Activated CD4-positive, alpha-beta T cell treated with anti-CD3 and anti-CD28 coated beads, Interleukin-2, amount 10 ng/mL, durations not matched to agents 24 days and 14 days (primary cell): ENCODE results near the gene SLC9A4. TPM values are rescaled to one million over a fixed set of nuclear protein-coding genes. Genes with fewer than 3 reads are reported as not detected.
"Not testable (repeated sequence)": the region's sequence is repeated elsewhere in the genome, so short reads cannot be mapped to it uniquely, and the experiment has no call there.

Source experiments
- DNase-seq: peaks from one replicate; pipeline ENCODE4 v3.0.0; 2022
- H3K27ac Mint-ChIP-seq: one replicate; pipeline ENCODE4 v1.8.0; 2022; ENCODE audit warnings: mild to moderate bottlenecking, mixed read lengths
- H3K27me3 Mint-ChIP-seq: one replicate; pipeline ENCODE4 v1.8.0; 2022; ENCODE audit warnings: mixed read lengths
- H3K36me3 Mint-ChIP-seq: one replicate; pipeline ENCODE4 v1.8.0; 2022; ENCODE audit warnings: low read depth, mild to moderate bottlenecking, mixed read lengths
- H3K4me1 Mint-ChIP-seq: one replicate; pipeline ENCODE4 v1.8.0; 2021; ENCODE audit warnings: mixed read lengths
- H3K4me3 Mint-ChIP-seq: one replicate; pipeline ENCODE4 v1.8.0; 2022; ENCODE audit warnings: mild to moderate bottlenecking, moderate library complexity, mixed read lengths
- H3K9me3 Mint-ChIP-seq: one replicate; pipeline ENCODE4 v1.8.0; 2021; ENCODE audit warnings: mixed read lengths
- intact Hi-C: fragments of 100-400 bp; cut with micrococcal nuclease; formaldehyde crosslinking; loops from one replicate; pipeline ENCODE4 v1.15.1; 2023
- total RNA-seq: library from RNA; stranded (reverse); gene quantifications from 2 replicates; pipeline ENCODE4 v1.2.3, GENCODE V29; 2022

SLC9A4 gene
- total RNA-seq, 1 donor from 2014 or later = 0.07 TPM

GRCh38 chr2:102551329-102552096 lies 78.5 kb downstream of the SLC9A4 start:
- H3K27ac Mint-ChIP-seq = no peak overlapping the region
- intact Hi-C loops = no loop called here
- no peaks in the 10 kb centered on the region for H3K4me1 Mint-ChIP-seq
- H3K27me3 Mint-ChIP-seq = peaks cover 2% of the 10 kb centered on the region
- no peaks in the 10 kb centered on the region for H3K36me3 Mint-ChIP-seq
- H3K4me3 Mint-ChIP-seq = no peak overlapping the region
- no peak for DNase-seq
- peaks cover 19% of the 10 kb centered on the region for H3K9me3 Mint-ChIP-seq

GRCh38 chr2:102553601-102554000 lies 80.6 kb downstream of the SLC9A4 start:
- no peak for DNase-seq
- Mint-ChIP-seq H3K9me3 (peaks cover 13% of the 10 kb centered on the region), H3K27me3 (peaks cover 2% of the 10 kb centered on the region), H3K4me3 (no peak overlapping the region), H3K27ac (no peak overlapping the region), H3K4me1 (no peaks in the 10 kb centered on the region), H3K36me3 (no peaks in the 10 kb centered on the region)
- intact Hi-C loops = no loop called here

- no peaks in the 10 kb centered on the region for H3K4me1 Mint-ChIP-seq
- no peaks in the 10 kb centered on the region for H3K36me3 Mint-ChIP-seq
- H3K27ac Mint-ChIP-seq = no peak overlapping the region
- DNase-seq = no peak
- no peaks in the 10 kb centered on the region for H3K9me3 Mint-ChIP-seq
- H3K4me3 Mint-ChIP-seq = no peak overlapping the region
- peaks cover under 1% of the 10 kb centered on the region for H3K27me3 Mint-ChIP-seq
- intact Hi-C loops = no loop called here
Measured at GRCh38 chr2:102558463-102558862, 85.4 kb downstream of the SLC9A4 start.

GRCh38 chr2:102562542-102562941 lies 89.5 kb downstream of the SLC9A4 start:
- H3K9me3 Mint-ChIP-seq, H3K36me3 Mint-ChIP-seq, H3K27ac Mint-ChIP-seq, DNase-seq, H3K27me3 Mint-ChIP-seq, H3K4me1 Mint-ChIP-seq, H3K4me3 Mint-ChIP-seq, intact Hi-C loops: not testable (repeated sequence)

GRCh38 chr2:102575888-102576287 lies 102.9 kb downstream of the SLC9A4 start:
- peaks cover 15% of the 10 kb centered on the region for H3K9me3 Mint-ChIP-seq
- peaks cover 15% of the 10 kb centered on the region for H3K27me3 Mint-ChIP-seq
- intact Hi-C loops = no loop called here
- no peaks in the 10 kb centered on the region for H3K36me3 Mint-ChIP-seq
- no peak overlapping the region for H3K27ac Mint-ChIP-seq
- H3K4me3 Mint-ChIP-seq = no peak overlapping the region
- no peaks in the 10 kb centered on the region for H3K4me1 Mint-ChIP-seq
- no peak for DNase-seq

GRCh38 chr2:102578376-102578775 lies 105.3 kb downstream of the SLC9A4 start:
- no peak for DNase-seq
- H3K36me3 Mint-ChIP-seq = no peaks in the 10 kb centered on the region
- H3K27ac Mint-ChIP-seq = no peak overlapping the region
- intact Hi-C loops = no loop called here
- no peak overlapping the region for H3K4me3 Mint-ChIP-seq
- H3K4me1 Mint-ChIP-seq = peaks cover 6% of the 10 kb centered on the region
- H3K9me3 Mint-ChIP-seq = peaks cover 23% of the 10 kb centered on the region
- H3K27me3 Mint-ChIP-seq = peaks cover 19% of the 10 kb centered on the region

GRCh38 chr2:102581911-102582310 lies 108.9 kb downstream of the SLC9A4 start:
- DNase-seq = no peak
- H3K27me3 Mint-ChIP-seq = peaks cover 18% of the 10 kb centered on the region
- peaks cover 21% of the 10 kb centered on the region for H3K9me3 Mint-ChIP-seq
- H3K27ac Mint-ChIP-seq = no peak overlapping the region
- H3K36me3 Mint-ChIP-seq = no peaks in the 10 kb centered on the region
- intact Hi-C loops = no loop called here
- H3K4me1 Mint-ChIP-seq = peaks cover 6% of the 10 kb centered on the region
- no peak overlapping the region for H3K4me3 Mint-ChIP-seq

GRCh38 chr2:102582845-102583244 lies 109.8 kb downstream of the SLC9A4 start:
- peaks cover 6% of the 10 kb centered on the region for H3K4me1 Mint-ChIP-seq
- no peak overlapping the region for H3K27ac Mint-ChIP-seq
- H3K4me3 Mint-ChIP-seq = no peak overlapping the region
- no peak for DNase-seq
- no peaks in the 10 kb centered on the region for H3K36me3 Mint-ChIP-seq
- H3K27me3 Mint-ChIP-seq = peaks cover 18% of the 10 kb centered on the region
- intact Hi-C loops = no loop called here
- H3K9me3 Mint-ChIP-seq = peaks cover 21% of the 10 kb centered on the region

Other genes with a start within 250 kb of the SLC9A4 start
- 0.54 and 0.84 TPM in 2 replicates for gene IL1RL1, start 161.7 kb upstream of the SLC9A4 start, total RNA-seq
- gene IL18R1, start 117.4 kb upstream of the SLC9A4 start, total RNA-seq = 41.7 and 50.2 TPM in 2 replicates
- 15.0 and 16.9 TPM in 2 replicates for gene IL18RAP, start 50.1 kb upstream of the SLC9A4 start, total RNA-seq
- not detected in 2 replicates for gene SLC9A2, start 146.3 kb downstream of the SLC9A4 start, total RNA-seq